Islet of Langerhans (tissue), 1 donor: ENCODE measurements around the gene SPDYE6.
"Not testable (repeated sequence)": the region's sequence is repeated elsewhere in the genome, so short reads cannot be mapped to it uniquely, and the experiment has no call there.

Experiments
- FAIRE-seq: peaks from one replicate; lab custom pipeline; 2011; peaks lifted over from hg19 to GRCh38; lab: Jason Lieb, UNC

SPDYE6 gene

GRCh38 chr7:102363549-102364393, 7.5 kb upstream of the SPDYE6 start:
- FAIRE-seq: not testable (repeated sequence)

DNA sequence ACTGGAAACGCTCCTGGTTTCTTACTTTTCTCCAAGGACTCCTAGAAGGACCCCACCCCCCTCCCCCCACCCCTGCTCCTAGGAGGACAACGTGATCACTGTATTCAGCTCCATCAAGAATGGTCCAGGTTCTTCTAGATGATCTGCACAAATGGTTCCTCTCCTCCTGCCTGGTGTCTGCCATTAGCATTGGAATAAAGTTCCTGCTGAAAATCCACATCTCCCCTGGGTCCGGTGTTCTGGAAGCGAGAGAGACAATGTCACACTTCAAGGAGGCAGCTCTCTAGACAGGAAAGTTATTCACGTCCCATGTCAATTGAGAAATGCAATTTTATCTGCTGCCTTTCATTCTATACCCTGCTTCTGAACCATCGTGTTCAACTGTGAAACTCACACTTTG, 9.3 kb downstream of the SPDYE6 start:
- FAIRE-seq: not testable (repeated sequence)

DNA sequence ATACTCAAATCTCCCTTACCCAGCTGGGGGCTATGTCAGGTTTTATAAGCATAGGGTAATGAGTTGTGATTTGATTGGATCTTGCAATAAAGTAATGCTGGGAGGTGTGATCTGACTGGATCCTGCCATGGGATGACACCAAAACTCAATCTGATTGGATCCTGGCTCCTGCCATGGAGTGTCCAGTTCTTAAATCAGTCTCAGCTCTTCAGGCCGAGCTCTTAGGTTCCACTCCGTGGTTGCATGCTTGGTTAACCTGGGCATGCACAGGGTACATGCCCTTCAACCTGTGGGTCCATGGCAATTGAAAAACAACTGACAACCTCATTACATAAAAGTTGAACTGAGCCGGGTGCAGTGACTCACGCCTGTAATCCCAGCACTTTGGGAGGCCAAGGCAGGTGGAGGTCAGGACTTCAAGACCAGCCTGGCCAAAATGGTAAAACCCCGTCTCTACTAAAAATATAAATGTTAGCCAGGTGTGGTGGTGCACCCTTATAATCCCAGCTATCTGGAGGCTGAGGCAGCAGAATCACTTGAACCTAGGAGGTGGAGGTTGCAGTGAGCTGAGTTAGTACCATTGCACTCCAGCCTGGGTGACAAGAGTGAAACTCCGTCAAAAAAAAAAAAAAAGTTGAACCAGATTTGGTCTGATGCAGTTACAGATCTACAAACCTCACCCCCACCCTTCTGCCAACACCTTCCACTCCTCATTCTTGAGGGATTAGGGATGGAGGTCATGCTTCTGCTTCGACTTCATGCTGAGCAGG, 15.5 kb downstream of the SPDYE6 start:
- not testable (repeated sequence) for FAIRE-seq

- FAIRE-seq: not testable (repeated sequence)
These were observed 18.8 kb downstream of the SPDYE6 start for GRCh38 chr7:102337420-102337819.

GRCh38 chr7:102337002-102337401, 19.2 kb downstream of the SPDYE6 start:
- not testable (repeated sequence) for FAIRE-seq

DNA sequence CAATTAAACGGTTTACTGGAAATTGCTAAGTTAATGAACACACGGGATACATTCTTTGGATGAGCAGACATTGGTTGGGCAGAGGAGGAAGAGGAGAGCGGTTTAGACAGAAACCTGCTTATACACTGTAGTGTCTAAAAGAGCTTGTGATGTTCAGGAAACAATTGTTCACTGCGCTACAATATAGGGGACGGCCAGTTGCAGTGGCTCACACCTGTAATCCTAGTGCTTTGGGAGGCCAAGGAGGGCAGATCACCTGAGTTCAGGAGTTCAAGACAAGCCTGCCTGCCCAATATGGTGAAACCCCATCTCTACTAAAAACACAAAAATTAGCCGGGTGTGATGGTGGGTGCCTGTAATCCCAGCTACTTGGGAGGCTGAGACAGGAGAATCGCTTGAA, 20.7 kb downstream of the SPDYE6 start:
- FAIRE-seq: not testable (repeated sequence)

- not testable (repeated sequence) for FAIRE-seq
These were observed 25.4 kb downstream of the SPDYE6 start for GRCh38 chr7:102330666-102331460.

GRCh38 chr7:102329366-102329765, 26.9 kb downstream of the SPDYE6 start:
- FAIRE-seq: not testable (repeated sequence)

GRCh38 chr7:102328863-102329262, 27.4 kb downstream of the SPDYE6 start:
- FAIRE-seq: not testable (repeated sequence)

DNA sequence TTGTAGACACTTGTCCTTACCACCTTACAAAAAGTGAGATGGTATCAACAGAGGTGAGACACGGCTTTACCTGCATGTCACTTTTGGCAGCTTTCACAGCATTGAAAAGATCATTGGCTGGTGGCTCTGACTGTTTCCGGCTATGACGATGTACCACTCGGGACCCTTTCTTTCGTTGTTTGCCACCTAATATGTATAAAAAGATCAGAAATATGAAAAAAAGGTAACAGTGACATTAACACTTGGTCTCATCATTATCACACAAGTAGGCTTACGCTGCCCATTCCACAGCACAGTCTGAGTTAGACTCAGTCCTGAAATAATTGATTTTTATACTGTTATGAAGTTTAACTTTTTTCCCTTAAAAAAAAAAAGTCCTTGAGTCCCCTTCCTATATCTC, 29.1 kb downstream of the SPDYE6 start:
- not testable (repeated sequence) for FAIRE-seq

DNA sequence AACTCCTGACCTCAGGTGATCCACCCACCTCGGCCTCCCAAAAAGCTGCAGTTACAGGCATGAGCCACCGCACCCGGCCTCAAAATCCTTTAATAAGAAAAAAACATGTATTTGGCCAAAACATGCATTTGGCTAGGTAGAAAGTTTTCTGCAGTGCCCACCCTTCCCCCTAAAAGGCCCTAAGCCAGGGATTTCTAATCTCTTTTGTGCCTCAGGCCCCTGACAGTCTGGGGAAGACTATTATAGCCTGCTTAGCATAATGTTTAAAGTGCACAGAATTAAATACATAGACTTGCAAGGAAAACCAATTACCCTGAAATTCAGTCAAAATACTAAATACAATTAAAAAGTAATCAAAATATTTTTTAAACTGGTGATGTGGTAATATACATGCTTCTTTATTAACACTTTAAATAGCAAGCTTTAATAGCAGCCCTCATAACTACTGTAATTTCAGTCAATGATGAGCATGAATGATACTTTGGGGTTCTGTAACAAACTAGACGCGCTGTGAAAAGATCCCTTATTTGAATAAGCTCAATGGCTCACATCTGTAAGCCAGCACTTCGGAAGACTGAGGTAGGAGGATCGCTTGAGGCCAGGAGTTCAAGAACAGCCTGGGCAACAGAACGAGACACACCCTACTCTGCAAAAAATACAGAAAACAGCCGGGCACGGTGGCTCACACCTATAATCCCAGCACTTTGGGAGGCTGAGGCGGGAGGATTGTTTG, 29.9 kb downstream of the SPDYE6 start:
- no peak for FAIRE-seq

- FAIRE-seq: not testable (repeated sequence)
These were observed 31.1 kb downstream of the SPDYE6 start for GRCh38 chr7:102325106-102325505.

DNA sequence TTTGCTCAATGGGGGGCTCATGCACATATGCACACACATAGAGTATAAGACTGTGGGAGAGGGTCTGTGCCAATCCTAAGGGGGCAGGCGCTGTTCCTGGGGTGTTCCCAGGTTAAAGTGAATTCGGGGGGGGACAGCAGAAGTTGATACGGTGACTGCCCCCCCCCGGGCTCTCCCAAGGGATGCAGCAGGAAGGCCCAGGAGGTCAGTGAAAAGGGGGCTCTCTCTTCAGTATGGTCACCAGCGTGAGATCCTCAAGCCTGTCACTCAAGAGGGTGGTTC, 32.4 kb downstream of the SPDYE6 start:
- no peak for FAIRE-seq

DNA sequence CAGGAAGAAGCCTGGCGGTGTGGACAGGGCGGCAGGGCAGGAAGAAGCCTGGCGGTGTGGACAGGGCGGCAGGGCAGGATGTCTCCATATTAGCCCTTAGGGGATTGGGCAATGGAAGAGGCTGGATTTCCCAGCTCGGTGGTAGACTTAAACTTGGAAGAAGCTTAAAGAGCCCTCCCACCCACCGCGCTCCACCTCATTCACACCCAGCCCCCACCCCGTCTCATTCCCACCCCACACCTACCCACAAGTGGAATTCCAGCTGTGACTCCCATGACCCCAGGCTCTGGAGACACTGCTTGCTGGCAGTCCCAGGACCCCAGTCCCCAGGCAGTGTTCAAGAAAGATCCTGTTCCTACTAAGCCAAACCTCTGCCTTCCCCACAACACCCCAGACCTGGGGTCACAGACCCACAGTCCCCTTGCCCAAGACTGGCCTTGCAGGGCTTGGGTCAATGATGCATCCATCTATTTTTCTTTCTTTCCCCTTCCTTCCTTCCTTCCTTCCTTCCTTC, 34.0 kb downstream of the SPDYE6 start:
- FAIRE-seq: no peak

GRCh38 chr7:102321351-102322201, 34.7 kb downstream of the SPDYE6 start:
- FAIRE-seq: no peak

GRCh38 chr7:102320601-102321350, 35.5 kb downstream of the SPDYE6 start:
- FAIRE-seq: no peak

DNA sequence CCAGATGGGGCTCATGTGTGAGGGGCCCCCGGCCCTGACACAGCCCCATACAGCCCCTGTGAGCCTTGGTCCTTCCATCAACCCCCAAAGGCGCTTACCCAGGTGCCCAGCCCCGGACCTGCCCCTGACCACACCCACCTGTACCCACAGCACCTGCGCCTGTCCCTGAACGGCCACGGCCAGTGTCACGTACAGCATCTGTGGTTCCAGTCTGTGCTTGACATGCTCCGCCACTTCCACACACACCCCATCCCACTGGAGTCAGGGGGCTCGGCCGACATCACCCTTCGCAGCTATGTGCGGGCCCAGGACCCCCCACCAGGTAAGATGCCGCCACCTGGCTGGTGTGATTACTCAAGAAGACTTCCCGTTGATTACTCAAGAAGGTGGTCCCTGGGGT, 36.1 kb downstream of the SPDYE6 start:
- FAIRE-seq: no peak

- FAIRE-seq: no peak
These were observed 36.6 kb downstream of the SPDYE6 start for GRCh38 chr7:102319671-102320070.

DNA sequence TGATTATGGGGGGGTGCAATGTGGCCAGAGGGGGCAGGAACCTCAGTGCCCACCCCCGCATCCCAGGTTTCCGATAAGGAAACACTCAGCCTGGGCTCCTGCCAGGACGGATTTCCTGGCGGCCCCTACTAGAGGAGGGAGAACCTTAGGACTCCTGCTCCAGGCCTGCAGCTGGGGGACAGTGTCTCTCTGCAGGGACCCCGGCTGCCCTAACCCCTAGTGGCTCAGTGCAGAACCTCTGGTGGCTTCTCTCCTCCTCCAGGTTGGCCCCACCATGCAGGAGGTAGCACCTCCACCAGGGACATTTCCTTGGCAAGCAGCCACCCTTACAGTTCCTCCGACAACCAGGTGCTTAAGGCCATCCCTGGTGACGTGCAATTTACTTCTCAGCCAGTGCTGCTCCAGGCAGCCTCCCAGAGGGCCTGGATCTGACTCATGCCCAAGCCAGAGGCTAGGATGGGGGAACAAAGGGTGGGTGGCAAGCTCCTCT, 37.7 kb downstream of the SPDYE6 start:
- no peak for FAIRE-seq
